Measurements from ENCODE around the gene STAC.

DNA sequence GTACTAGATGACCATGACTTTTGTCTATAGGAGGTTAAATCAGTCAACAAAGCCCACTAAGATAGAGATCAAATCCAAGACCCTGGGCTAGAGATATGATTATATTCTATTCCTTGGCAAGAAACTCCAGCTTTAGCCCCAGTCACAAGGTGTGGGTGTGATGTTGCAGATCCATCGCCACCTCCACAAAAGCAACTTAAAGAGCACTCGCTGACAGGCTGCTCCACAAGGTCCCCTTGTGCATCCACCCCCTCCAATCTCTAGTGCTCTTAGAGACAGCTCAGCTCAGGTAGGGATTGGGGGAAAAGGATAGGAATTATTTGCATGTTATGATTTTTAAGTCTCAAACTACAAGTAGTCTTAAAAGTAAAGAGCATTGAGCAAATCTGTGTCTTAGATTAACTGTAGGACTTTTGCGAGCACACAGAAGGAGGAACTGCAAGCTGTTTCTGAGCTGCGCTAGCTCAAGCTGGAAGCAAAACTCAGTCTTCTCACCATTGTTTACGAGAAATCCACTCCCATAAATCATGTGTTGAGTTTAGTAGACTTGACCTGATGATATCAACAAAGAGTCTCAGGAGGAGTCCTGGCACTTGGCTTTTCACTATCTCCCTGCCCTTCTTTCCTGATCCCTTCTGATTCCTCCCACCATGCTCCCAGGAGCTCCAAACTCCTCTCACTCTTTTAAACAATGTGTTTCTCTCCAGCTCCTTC lies 177.6 kb downstream of the STAC start:
- TF ChIP-seq, protein P1, sequence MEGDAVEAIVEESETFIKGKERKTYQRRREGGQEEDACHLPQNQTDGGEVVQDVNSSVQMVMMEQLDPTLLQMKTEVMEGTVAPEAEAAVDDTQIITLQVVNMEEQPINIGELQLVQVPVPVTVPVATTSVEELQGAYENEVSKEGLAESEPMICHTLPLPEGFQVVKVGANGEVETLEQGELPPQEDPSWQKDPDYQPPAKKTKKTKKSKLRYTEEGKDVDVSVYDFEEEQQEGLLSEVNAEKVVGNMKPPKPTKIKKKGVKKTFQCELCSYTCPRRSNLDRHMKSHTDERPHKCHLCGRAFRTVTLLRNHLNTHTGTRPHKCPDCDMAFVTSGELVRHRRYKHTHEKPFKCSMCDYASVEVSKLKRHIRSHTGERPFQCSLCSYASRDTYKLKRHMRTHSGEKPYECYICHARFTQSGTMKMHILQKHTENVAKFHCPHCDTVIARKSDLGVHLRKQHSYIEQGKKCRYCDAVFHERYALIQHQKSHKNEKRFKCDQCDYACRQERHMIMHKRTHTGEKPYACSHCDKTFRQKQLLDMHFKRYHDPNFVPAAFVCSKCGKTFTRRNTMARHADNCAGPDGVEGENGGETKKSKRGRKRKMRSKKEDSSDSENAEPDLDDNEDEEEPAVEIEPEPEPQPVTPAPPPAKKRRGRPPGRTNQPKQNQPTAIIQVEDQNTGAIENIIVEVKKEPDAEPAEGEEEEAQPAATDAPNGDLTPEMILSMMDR (IDR thresholded peaks at IDR 0.05; ENCODE audit: extremely low read depth in 1 of 2, insufficient read depth in 1 of 2, low read depth in 1 of 2, low read length in 2 of 2) = no peak
- no peak for TF ChIP-seq POLR2A (IDR thresholded peaks at IDR 0.05; ENCODE audit: low read depth, low read length)
- no peak for TF ChIP-seq EZH2 (IDR thresholded peaks at IDR 0.05; ENCODE audit: borderline replicate concordance, low read depth, low read length, severe bottlenecking)
- no peak for TF ChIP-seq FOS (IDR thresholded peaks at IDR 0.05; ENCODE audit: borderline replicate concordance, insufficient read depth, low read length)

Data from endothelial cell of umbilical vein (primary cell).